SK-N-MC (cell line): Measurements from ENCODE around the gene NCOA4.

Experiments
- EZH2 ChIP-seq: fragments of 200-600 bp; sonication (generic); IDR thresholded peaks from one replicate; pipeline ENCODE4 v1.6.1; 2017; ENCODE audit warnings: antibody characterized with exemption
- FOXP2 ChIP-seq: optimal IDR thresholded peaks from 2 replicates; pipeline ENCODE3; 2011; ENCODE audit warnings: mild to moderate bottlenecking, moderate library complexity; ENCODE audit not compliant: insufficient read depth; ENCODE audit errors: extremely low read length, control extremely low read depth
- POLR2AphosphoS5 ChIP-seq: IDR thresholded peaks from 2 replicates; pipeline ENCODE4 v1.6.1; 2012; ENCODE audit warnings: mild to moderate bottlenecking, low read depth, low read length, borderline replicate concordance

- TF ChIP-seq POLR2AphosphoS5 (no peak), EZH2 (no peak), FOXP2 (no peak)
Observed at GRCh38 chr10:46077731-46078413, 47.4 kb upstream of the NCOA4 start.
